ENCODE data around the gene LBH.
A peak's percentile ranks its signal among the peaks of the same experiment; 100 is the strongest.

The LBH gene

GRCh38 chr2:30217644-30218337, 13.5 kb upstream of the LBH start:
- no peak for DNase-seq

GRCh38 chr2:30218338-30218713, 13.0 kb upstream of the LBH start:
- DNase-seq, result no peak

GRCh38 chr2:30218814-30219213, 12.5 kb upstream of the LBH start:
- no peak for DNase-seq

GRCh38 chr2:30219886-30220875, 11.2 kb upstream of the LBH start:
- no peak for DNase-seq

DNA sequence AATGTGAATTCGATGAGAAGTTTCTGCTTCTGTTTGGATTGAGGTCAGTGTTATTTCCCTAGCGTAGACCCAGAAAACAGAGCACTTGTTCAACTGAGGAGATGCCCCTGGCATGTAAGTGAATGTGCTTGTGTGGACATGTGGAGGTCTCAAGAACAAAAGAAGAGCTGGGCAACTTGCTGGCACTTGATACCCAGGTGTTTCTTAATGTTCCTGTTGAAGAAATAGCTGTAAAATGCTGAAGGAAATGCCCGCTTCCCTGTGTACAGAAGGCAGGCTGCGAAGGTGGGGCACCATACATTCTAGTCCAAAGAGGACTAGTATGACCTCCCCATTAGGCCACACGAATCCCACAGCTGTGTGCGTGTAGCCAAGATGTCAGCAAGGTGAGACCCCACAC, 9.8 kb upstream of the LBH start:
- DNase-seq, result no peak

- DNase-seq, result no peak
Observed at GRCh38 chr2:30222031-30222430, 9.3 kb upstream of the LBH start.

- DNase-seq, result no peak
Observed at GRCh38 chr2:30222636-30223360, 8.5 kb upstream of the LBH start.

GRCh38 chr2:30223413-30223874, 7.9 kb upstream of the LBH start:
- DNase-seq, result peak; percentile 44

- peak; percentile 43 for DNase-seq
Observed at GRCh38 chr2:30224151-30224550, 7.2 kb upstream of the LBH start.

- DNase-seq, result peak; percentile 76
Observed at GRCh38 chr2:30225131-30225762, 6.1 kb upstream of the LBH start.

- DNase-seq, result no peak
Observed at GRCh38 chr2:30226144-30227032, 4.9 kb upstream of the LBH start.

DNA sequence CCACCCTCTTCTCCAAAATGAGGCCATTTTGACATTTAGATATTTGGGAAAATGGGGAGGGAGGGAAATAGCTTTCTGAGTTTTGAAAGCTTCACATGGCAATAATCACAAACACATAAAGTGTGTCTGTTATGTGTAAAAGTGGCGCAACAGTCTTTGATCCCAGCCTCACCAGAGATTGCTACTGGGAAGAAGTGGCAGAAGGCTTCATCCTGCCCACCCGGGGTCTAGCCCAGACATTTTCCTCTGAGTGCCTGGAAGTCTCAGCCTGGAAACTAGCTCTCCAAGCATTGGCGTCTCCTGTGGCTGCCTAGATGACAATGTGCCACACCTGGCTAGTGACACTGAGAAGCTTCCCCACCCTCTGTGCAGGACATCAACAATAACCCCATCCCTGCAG, 1.7 kb upstream of the LBH start:
- DNase-seq, result no peak

GRCh38 chr2:30230497-30231211, 680 bp upstream of the LBH start:
- DNase-seq, result peak; percentile 51

- peak; percentile 76 for DNase-seq
Observed at GRCh38 chr2:30231996-30232800, 864 bp downstream of the LBH start.

DNA sequence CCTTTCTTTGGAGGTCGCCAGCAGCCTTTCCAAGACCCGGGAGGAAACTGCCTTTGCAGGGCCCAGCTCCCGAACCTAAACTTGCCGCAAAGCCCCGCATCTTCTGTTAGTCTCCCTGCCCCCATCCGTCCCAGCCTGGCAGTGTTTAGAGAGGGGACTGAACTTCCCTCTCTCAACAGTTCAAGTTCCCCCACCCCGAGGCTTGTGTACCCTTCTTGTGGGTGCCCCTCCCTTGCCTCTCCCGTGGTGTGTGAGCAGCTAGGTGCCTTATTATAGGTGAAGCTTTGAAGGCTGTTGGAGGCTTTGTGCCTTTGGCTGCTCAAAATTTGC, 1.4 kb downstream of the LBH start:
- DNase-seq, result peak; percentile 59

DNA sequence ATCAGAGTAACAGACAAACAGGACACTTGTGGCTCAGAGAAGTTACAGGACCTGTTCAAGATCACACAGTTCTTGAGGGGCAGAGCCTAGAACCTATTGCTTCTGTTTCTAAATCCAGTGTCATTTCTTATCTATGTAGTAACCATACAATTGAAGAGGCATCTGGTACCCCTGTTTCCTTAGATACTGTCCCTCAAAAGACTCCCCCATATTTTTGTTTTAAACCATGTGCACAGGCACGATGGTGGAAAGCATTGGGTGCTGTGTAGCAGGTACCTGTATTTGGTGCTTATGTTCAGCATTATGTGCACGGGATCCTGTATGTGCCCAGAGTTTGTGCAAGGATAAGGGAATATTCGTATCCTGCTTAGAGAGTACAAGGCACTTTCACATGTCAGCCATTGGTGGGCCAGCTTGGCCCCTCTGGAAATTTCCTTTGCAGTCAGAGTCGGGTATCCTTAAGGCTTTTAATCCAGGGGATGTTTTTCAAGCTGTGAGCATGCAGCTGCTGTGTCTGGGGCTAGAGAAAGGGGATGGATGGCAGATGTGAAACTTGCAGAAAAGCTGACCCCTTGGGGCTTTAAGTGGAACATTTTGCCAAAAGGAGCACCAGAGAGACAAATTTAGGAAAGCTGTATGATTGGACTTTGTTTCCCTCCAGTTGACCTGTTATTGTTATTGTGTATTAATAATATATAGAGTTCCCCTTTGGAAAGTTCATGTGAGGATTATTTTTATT, 2.1 kb downstream of the LBH start:
- peak; percentile 53 for DNase-seq

- DNase-seq, result no peak
Observed at GRCh38 chr2:30234180-30234971, 3.0 kb downstream of the LBH start.

- no peak for DNase-seq
Observed at GRCh38 chr2:30235008-30235655, 3.8 kb downstream of the LBH start.
